Gastrocnemius medialis (tissue), 4 donors: Measurements from ENCODE around the gene LSAMP.

Experiments used
- POLR2A ChIP-seq, 2 donors: fragments of 450-650 bp; IDR thresholded peaks; one replicate each; pipeline ENCODE4 v1.6.1; 2017; ENCODE audit warnings: antibody characterized with exemption in 2 of 2, mild to moderate bottlenecking in 2 of 2, moderate library complexity in 2 of 2
- TF ChIP-seq, protein P1 (sequence below), 5 experiments: fragments of 450-650 bp in 3 of 5; fragments of 200-600 bp in 2 of 5; sonication (generic) in 2 of 5; IDR thresholded peaks in 4 of 5; conservative IDR thresholded peaks in 1 of 5; 1 replicate in 4 of 5; 2 replicates in 1 of 5; pipeline ENCODE4 v1.5.1; 2016 to 2019; ENCODE audit warnings: antibody characterized with exemption in 5 of 5, mild to moderate bottlenecking in 3 of 5, moderate library complexity in 3 of 5

DNA sequence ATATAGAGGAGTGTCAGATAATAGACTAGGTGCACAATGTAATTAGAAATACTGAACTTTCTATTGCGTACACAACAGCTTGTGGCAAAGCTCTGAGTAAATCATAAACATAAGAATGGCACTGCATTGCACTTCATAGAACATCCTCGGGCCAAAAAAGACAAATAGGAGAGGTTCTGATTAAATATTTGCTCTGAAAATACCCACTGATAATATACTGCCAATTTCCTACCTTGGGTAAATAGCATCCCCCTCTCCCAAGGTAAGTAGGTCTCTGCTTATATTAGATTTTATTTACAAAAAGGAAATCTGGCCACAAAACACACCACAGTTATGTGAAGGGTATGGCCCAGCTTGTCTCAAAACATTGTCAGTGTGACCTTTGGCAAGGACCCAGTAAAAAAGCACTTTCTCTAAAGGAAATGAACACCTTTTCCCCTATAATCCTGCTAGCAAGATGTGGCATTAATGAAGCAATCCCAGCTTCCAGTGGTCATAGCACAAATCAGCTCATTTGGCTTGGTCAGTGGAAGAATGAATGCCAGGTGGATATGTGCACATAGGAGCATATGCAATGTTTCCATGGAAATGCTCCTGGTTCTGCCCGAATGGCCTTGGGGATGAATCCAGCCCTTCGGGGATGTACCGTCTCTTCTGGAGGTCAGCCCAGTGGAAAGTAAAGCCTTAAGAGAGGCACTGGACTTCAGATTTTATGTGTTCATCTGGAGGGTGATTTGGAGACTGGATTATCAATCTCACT lies 315.9 kb downstream of the LSAMP start:
- TF ChIP-seq, protein P1, sequence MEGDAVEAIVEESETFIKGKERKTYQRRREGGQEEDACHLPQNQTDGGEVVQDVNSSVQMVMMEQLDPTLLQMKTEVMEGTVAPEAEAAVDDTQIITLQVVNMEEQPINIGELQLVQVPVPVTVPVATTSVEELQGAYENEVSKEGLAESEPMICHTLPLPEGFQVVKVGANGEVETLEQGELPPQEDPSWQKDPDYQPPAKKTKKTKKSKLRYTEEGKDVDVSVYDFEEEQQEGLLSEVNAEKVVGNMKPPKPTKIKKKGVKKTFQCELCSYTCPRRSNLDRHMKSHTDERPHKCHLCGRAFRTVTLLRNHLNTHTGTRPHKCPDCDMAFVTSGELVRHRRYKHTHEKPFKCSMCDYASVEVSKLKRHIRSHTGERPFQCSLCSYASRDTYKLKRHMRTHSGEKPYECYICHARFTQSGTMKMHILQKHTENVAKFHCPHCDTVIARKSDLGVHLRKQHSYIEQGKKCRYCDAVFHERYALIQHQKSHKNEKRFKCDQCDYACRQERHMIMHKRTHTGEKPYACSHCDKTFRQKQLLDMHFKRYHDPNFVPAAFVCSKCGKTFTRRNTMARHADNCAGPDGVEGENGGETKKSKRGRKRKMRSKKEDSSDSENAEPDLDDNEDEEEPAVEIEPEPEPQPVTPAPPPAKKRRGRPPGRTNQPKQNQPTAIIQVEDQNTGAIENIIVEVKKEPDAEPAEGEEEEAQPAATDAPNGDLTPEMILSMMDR (IDR thresholded peaks at IDR 0.05 in 4 of 5, conservative IDR thresholded peaks at IDR 0.05 in 1 of 5), result no peak
- no peak for TF ChIP-seq POLR2A (IDR thresholded peaks at IDR 0.05)
